Measurements from ENCODE around the gene GPR155.
"Not testable (repeated sequence)": the region's sequence is repeated elsewhere in the genome, so short reads cannot be mapped to it uniquely, and the experiment has no call there.

The GPR155 gene

DNA sequence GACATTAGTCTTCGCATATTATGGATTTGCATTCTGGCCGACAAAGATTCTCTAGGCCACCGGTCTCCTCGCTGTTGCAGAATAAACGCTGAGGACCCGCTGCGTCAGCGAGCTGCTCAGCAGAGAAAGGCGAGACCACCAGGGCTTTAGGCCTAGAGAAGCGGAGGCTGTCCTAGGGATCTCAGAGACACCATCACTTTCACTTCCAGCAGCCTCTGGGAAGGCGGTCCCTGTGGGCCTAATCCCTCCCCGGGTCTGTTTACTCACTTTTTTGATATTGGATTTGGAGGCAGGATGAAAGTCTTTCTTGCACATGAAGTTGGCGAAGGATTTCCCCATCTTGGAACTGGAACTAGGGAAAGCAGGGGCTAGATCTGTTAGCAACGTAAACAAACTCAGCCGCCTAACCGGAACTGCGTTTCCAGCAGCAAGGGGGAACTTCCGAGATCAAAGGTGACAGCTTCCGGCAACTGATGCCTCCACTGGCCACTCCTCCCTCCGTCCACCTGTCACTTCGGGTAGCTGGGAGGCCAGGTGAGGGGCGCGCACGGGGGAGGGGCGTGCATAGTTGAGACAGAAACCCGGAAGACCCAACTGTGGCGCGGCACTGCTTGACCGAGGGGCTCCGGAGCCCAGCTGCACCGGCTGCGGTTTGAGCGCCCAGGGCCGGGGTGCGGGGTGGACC, 91.4 kb downstream of the GPR155 start, which contains the start of gene SCRN3:
Gene SCRN3 (plus strand): TSS at position 447 of the 685 bp plus-strand sequence. CDS start 2,554 bp downstream, outside the sequence.
- TF ChIP-seq, protein P1, sequence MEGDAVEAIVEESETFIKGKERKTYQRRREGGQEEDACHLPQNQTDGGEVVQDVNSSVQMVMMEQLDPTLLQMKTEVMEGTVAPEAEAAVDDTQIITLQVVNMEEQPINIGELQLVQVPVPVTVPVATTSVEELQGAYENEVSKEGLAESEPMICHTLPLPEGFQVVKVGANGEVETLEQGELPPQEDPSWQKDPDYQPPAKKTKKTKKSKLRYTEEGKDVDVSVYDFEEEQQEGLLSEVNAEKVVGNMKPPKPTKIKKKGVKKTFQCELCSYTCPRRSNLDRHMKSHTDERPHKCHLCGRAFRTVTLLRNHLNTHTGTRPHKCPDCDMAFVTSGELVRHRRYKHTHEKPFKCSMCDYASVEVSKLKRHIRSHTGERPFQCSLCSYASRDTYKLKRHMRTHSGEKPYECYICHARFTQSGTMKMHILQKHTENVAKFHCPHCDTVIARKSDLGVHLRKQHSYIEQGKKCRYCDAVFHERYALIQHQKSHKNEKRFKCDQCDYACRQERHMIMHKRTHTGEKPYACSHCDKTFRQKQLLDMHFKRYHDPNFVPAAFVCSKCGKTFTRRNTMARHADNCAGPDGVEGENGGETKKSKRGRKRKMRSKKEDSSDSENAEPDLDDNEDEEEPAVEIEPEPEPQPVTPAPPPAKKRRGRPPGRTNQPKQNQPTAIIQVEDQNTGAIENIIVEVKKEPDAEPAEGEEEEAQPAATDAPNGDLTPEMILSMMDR (IDR thresholded peaks at IDR 0.05; ENCODE audit: low read depth, low read length, missing control alignments): no peak
- peak within 1 kb of the TSS; percentile 95 for H3K4me3 ChIP-seq (ENCODE audit: low read depth, low read length)
- peak; percentile 68 for DNase-seq (ENCODE audit: low read depth)

DNA sequence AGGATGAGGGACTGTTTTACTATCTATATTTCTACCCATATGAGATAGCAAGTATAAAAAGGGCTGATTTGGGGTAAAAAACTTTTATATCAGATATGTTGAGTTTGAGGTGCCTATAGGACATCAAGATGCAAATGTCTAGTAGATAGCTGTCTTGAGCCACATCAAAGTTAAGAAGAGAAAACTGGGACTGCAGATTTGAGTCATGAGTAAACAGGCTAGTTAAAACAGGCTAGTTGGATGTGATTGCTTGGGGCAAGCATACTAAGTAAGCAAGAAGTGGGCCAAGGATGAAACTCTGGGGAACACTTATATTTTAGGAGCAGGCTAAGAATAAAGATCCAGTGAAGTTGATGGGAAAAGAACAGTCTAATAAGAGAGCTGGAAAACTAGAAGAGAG, 94.1 kb downstream of the GPR155 start:
- no peak overlapping the region for H3K4me3 ChIP-seq (ENCODE audit: low read depth, low read length)
- TF ChIP-seq, protein P1 (IDR thresholded peaks at IDR 0.05; ENCODE audit: low read depth, low read length, missing control alignments): no peak
- no peak for DNase-seq (ENCODE audit: low read depth)

DNA sequence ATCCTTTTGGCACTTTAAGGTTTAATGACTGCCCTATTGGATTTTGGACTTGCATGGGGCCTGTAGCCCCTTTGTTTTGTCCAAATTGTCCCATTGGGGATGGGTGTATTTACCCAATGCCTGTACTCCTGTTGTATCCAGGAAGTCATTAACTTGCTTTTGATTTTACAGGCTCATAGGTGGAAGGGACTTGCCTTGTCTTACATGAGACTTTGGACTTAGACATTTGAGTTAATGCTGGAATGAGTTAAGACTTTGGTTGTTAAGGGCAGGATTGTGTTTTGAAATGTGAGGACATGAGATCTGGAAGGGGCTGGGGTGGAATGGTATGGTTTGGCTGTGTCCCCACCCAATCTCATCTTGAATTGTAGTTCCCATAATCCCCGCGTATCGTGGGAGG, 96.5 kb downstream of the GPR155 start:
- DNase-seq (ENCODE audit: low read depth); H3K4me3 ChIP-seq (ENCODE audit: low read depth, low read length): not testable (repeated sequence)

DNA sequence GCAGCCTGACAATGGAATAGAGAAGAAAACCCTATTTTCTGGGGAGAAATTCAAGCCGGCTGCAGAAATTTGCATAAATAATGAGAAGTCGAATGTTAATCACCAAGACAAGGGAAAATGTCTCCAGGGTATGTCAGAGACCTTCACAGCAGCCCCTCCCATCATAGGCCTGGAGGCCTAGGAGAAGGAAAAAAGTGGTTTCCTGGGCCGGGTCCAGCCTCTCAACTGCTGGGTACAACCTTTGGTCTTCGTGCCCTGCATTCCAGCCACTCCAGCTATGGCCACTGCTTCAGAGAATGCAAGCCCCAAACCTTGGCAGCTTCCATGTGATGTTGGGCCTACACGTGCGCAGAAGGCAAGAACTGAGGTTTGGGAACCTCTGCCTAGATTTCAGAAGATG, 97.3 kb downstream of the GPR155 start:
- TF ChIP-seq, protein P1 (IDR thresholded peaks at IDR 0.05; ENCODE audit: low read depth, low read length, missing control alignments): no peak

DNA sequence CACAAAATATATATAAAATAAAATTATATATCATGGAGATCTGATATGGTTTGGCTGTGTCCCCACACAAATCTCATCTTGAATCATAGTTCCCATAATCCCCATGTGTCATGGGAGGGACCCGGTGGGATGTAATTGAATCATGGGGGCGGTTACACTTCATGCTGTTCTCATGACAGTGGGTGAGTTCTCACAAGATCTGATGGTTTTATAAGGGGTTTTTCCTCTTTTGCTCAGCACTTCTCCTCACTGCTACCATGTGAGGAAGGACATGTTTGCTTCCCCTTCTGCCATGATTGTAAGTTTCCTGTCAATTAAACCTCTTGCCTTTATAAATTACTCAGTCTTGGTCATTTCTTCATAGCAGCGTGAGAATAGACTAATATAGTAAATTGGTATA, 98.1 kb downstream of the GPR155 start:
- H3K4me3 ChIP-seq (ENCODE audit: low read depth, low read length): not testable (repeated sequence)

More for the DNA sequence above, 97.3 kb downstream of the GPR155 start:
- no peak overlapping the region for H3K4me3 ChIP-seq (ENCODE audit: low read depth, low read length)
- no peak for DNase-seq (ENCODE audit: low read depth)

DNA sequence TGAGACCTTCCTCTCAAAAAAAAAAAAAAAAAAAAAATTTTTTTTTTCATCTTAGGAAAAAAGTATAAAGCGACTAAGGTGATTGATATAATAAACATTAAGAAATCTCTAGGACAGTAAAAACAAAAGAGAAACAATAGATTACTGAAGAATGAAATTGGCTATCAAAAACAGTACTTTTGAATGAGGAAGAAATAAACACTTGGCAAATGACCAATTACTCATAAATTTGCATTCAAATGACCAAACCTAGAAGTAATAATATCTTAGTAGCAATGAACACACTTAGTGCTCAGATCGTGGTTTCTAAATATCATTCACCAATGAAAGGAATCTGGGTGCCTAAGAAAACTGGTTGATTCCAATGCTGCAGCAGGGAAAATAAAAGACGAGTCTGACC, 101.6 kb downstream of the GPR155 start:
- TF ChIP-seq, protein P1 (IDR thresholded peaks at IDR 0.05; ENCODE audit: low read depth, low read length, missing control alignments): no peak

More for the DNA sequence above, 98.1 kb downstream of the GPR155 start:
- not testable (repeated sequence) for DNase-seq (ENCODE audit: low read depth)

DNA sequence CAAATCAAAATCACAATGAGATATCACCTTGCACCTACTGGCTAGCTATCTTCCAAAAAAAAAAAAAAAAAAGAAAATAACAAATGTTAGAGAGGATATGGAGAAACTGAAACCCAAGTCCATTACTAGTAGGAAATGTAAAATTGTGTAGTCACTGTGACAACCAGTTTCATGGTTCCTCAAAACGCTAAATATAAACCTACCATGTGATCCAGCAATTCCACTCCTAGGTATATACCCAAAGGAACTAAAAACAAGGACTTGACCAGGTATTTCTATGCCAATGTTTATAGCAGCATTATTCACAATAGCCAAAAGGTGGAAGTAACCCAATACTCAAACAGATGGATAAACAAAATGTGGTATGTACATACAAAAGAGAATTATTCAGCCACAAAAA, 103.0 kb downstream of the GPR155 start:
- H3K4me3 ChIP-seq (ENCODE audit: low read depth, low read length): no peak overlapping the region
- TF ChIP-seq, protein P1 (IDR thresholded peaks at IDR 0.05; ENCODE audit: low read depth, low read length, missing control alignments): no peak
- no peak for DNase-seq (ENCODE audit: low read depth)

More for the DNA sequence above, 101.6 kb downstream of the GPR155 start:
- no peak overlapping the region for H3K4me3 ChIP-seq (ENCODE audit: low read depth, low read length)
- no peak for DNase-seq (ENCODE audit: low read depth)
